Activated CD4-positive, alpha-beta T cell treated with anti-CD3 and anti-CD28 coated beads, Interleukin-10, Interleukin-2, amounts not matched to agents 100 ng/mL and 50 ng/mL, durations not matched to agents 16 hours and 8 hours (primary cell): ENCODE results near the gene CPAMD8.

Experiments used
- DNase-seq: peaks from one replicate; pipeline ENCODE4 v3.0.0-alpha.2; 2020

CPAMD8 gene

GRCh38 chr19:16867211-16867610 is 159.4 kb downstream of the CPAMD8 start:
- DNase-seq, result no peak

DNA sequence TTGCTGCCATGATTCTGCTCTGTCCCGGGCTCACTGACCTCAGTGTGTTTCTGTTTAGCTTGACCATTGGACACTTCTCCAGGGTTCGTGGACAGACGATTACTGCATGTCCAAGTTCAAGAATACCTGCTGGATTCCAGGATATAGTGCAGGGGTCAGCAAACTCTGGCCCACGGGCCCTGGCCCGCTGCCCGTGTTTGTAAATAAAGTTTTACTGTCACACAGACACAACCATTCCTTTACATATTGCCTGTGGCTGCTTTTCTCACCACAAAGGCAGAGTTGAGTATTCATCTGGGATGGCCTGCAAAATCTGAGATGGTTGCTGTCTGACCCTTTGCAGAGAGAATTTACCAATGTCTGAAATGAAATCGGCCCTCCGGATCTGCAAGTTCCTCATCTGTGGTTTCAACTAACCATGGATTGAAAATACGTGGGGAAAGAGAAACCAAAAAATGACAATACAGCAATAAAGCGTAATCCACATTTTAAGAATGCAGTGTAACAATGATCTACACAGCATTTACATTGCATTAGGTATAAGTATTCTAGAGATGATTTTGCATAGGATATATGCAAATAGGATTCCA is 163.7 kb downstream of the CPAMD8 start:
- DNase-seq, result no peak

DNA sequence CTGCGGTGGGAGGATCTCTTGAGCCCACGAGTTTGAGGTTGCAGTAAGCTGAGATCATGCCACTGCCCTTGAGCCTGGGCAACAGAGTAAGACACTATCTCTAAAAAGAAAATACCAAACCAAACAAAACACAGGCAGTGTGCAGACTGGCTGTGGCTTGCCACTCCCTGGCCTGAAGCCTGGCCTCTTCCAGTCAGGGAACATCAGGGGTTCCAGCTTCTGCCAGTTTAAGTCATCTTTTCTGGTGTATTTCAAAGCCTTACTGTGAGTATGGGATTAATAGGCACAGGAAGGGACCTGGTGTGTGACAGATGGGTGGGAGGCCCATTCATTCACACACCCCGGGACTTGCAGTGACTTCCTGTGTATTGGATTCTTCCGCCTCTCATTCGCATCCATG is 164.8 kb downstream of the CPAMD8 start:
- DNase-seq, result no peak

- DNase-seq, result no peak
Measured at GRCh38 chr19:16861011-16861410, 165.6 kb downstream of the CPAMD8 start.

DNA sequence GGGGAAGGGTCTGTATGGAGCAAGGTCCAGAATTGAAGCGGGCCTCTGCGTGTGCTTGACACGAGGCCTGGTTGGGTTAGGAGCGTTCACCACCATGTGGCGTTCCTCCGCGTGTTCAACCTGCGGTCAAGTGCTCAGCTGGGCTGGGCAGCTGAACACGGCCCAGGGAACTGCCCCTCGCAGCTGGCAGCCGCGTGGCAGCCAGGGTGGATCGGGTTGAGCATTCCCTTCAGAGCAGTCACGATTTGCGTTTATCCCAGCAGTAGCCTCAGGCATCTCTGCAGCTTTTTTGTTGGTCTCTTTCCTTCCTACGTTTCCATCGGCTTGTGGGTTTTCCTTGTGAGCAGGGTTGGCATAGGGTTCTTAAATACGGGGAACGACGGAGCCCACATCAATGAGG is 166.5 kb downstream of the CPAMD8 start:
- DNase-seq, result no peak

- DNase-seq, result no peak
Measured at GRCh38 chr19:16859626-16860025, 167.0 kb downstream of the CPAMD8 start.

DNA sequence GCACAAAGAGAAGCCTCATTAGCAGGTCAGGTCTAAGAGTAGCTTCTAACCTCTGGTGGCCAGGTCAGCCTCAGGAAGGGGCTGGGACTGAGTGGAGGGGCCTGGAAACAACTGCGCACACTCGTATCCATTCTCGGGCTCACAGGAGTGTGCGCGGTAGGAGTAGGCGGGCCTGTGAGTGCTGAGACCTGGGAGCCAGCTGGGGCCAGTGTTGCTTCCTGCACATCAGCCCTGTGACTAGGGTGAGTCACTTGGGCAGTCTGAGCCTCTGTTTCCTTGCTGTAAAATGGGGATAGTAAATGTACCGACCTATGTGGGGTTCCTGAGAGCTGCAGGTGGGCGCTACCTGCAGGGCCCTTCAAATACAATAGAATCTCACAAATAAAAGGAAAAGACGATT is 170.5 kb downstream of the CPAMD8 start:
- DNase-seq, result no peak

- DNase-seq, result no peak
Measured at GRCh38 chr19:16853066-16853465, 173.5 kb downstream of the CPAMD8 start.

GRCh38 chr19:16851031-16851712 is 175.4 kb downstream of the CPAMD8 start:
- DNase-seq, result no peak

DNA sequence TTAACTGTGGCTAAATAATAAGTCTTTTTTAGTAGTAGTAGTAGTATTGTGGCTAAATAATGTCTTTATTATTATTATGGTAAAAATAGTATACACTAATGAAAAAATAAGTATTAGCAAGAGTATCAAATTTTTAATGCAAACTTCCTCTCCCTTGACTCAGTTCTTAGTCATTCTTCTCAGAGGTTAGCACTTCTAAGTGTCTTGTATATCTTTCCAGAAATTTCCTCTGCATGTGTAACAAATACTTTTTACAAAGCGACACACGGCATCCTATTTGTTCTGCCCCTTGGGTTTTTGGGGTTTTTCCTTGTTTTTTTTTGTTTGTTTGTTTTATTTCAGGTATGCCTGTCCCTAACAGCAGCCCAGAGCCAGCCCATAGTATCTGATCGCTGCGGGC is 176.5 kb downstream of the CPAMD8 start:
- no peak for DNase-seq

- no peak for DNase-seq
Measured at GRCh38 chr19:16849168-16849567, 177.4 kb downstream of the CPAMD8 start.

DNA sequence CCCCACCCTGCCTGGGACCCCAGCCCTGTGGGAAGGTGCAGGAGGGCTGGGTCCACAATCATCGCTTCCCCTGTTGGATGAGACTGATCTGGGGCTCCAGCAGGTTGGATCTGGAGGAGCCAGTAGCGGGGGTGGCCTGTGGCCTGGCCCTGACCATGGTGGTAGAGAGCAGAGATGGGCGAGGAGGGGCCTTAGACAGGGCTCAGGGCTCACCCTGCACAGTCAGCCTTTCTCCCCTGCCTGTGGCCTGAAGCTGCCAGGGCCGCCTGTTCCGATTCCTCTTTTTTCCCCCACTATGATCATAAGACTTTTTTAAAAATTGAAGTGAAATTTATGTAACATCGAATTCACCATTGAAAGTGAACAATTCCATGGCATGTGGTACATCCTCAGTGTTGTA is 179.2 kb downstream of the CPAMD8 start:
- DNase-seq, result no peak

- no peak for DNase-seq
Measured at GRCh38 chr19:16846901-16847300, 179.7 kb downstream of the CPAMD8 start.
